Activated effector memory CD4-positive, alpha-beta T cell treated with Interleukin-2 at 50 U/mL for 16 hours (primary cell): ENCODE results near the gene NWD2.
"Not testable (repeated sequence)": the region's sequence is repeated elsewhere in the genome, so short reads cannot be mapped to it uniquely, and the experiment has no call there.

Experiments used
- DNase-seq: peaks from one replicate; pipeline ENCODE4 v3.0.0-alpha.2; 2020

Gene NWD2

GRCh38 chr4:37473807-37474206 lies 229.3 kb downstream of the NWD2 start:
- DNase-seq, result no peak

- DNase-seq, result no peak
Measured at GRCh38 chr4:37475087-37475486, 230.5 kb downstream of the NWD2 start.

- no peak for DNase-seq
Measured at GRCh38 chr4:37475776-37476175, 231.2 kb downstream of the NWD2 start.

GRCh38 chr4:37476256-37476655 lies 231.7 kb downstream of the NWD2 start:
- no peak for DNase-seq

GRCh38 chr4:37476691-37477090 lies 232.1 kb downstream of the NWD2 start:
- no peak for DNase-seq

- no peak for DNase-seq
Measured at GRCh38 chr4:37477126-37477525, 232.6 kb downstream of the NWD2 start.

GRCh38 chr4:37478151-37478550 lies 233.6 kb downstream of the NWD2 start:
- DNase-seq, result no peak

GRCh38 chr4:37480509-37480908 lies 236.0 kb downstream of the NWD2 start:
- DNase-seq, result no peak

GRCh38 chr4:37481547-37482122 lies 237.1 kb downstream of the NWD2 start:
- no peak for DNase-seq

GRCh38 chr4:37482236-37482913 lies 237.8 kb downstream of the NWD2 start:
- DNase-seq, result no peak

- DNase-seq, result no peak
Measured at GRCh38 chr4:37483610-37484009, 239.1 kb downstream of the NWD2 start.

GRCh38 chr4:37486166-37486565 lies 241.6 kb downstream of the NWD2 start:
- DNase-seq, result no peak

- no peak for DNase-seq
Measured at GRCh38 chr4:37487668-37488067, 243.1 kb downstream of the NWD2 start.

- no peak for DNase-seq
Measured at GRCh38 chr4:37489697-37490096, 245.2 kb downstream of the NWD2 start.

- no peak for DNase-seq
Measured at GRCh38 chr4:37490391-37491347, 246.1 kb downstream of the NWD2 start.

- DNase-seq, result not testable (repeated sequence)
Measured at GRCh38 chr4:37495353-37495752, 250.8 kb downstream of the NWD2 start.
